Measurements from ENCODE around the gene PARN.

DNA sequence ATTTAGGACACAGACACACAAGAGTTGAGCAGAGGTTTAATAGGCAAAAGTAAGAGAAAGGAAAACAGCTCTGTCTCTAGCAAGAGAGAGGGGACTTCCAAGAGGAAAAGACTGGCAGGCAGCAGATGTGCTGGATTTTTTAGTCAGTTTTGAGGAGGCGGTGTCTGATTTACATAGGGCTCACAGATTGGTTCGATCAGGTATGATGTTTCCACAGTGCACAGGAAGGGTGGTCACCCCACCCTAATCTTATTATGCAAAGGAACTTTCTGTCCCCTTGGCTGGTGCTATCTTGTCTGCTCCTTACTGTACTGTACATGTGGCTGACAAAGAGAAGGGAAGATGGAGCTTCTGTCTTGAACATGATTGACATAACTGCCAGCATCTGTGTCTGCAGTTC is 28.0 kb upstream of the PARN start:
- TF ChIP-seq, protein P1, sequence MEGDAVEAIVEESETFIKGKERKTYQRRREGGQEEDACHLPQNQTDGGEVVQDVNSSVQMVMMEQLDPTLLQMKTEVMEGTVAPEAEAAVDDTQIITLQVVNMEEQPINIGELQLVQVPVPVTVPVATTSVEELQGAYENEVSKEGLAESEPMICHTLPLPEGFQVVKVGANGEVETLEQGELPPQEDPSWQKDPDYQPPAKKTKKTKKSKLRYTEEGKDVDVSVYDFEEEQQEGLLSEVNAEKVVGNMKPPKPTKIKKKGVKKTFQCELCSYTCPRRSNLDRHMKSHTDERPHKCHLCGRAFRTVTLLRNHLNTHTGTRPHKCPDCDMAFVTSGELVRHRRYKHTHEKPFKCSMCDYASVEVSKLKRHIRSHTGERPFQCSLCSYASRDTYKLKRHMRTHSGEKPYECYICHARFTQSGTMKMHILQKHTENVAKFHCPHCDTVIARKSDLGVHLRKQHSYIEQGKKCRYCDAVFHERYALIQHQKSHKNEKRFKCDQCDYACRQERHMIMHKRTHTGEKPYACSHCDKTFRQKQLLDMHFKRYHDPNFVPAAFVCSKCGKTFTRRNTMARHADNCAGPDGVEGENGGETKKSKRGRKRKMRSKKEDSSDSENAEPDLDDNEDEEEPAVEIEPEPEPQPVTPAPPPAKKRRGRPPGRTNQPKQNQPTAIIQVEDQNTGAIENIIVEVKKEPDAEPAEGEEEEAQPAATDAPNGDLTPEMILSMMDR (conservative IDR thresholded peaks at IDR 0.05; ENCODE audit: low read depth, low read length) = no peak
- no peak for TF ChIP-seq POLR2A (IDR thresholded peaks at IDR 0.05; ENCODE audit: low read depth, low read length)
